ENCODE results near the gene KIF13A.
"Not testable (repeated sequence)": the region's sequence is repeated elsewhere in the genome, so short reads cannot be mapped to it uniquely, and the experiment has no call there.

KIF13A gene

DNA sequence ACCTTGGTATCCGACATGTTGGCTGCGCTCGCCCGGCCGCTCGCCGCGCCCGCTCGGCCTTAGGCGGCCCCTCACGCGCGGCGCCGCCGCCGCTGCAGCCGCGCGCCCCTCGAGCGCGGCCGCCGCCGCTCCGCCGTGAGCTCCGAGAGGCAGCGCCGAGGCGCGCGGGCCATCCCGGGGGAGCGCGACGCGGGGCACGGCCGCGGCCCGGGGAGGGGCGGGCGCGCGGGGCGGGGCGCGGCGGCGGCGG lies at the start of gene KIF13A:
TSS of gene KIF13A (minus strand) at position 189 of the 250 bp plus-strand sequence. CDS start at position 17, 172 bp downstream.
- DNase-seq, result no peak

DNA sequence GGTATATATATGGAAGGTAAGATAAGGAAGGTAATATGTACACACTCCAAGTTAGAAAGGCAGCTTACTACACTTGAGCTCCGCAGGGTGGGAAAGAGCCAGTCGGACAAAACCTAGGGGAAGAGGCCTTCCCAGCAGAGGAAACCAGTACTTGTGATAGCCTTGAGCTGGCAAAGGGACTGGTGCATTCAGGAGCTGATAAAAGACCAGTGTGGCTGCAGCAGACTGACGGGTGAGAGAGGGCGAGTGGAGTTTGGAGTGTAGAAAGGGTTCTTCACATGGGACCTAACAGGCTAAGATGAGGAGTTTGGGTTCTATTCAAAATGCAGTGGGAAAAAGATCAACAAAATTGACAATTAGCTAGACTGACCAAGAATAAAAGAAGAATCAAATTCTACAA lies 49.3 kb upstream of the KIF13A start:
- no peak for DNase-seq

GRCh38 chr6:18035330-18035854 lies 48.0 kb upstream of the KIF13A start:
- peak; percentile 13 for DNase-seq

- peak; percentile 81 for DNase-seq
Measured at GRCh38 chr6:18034798-18035202, 47.4 kb upstream of the KIF13A start.

DNA sequence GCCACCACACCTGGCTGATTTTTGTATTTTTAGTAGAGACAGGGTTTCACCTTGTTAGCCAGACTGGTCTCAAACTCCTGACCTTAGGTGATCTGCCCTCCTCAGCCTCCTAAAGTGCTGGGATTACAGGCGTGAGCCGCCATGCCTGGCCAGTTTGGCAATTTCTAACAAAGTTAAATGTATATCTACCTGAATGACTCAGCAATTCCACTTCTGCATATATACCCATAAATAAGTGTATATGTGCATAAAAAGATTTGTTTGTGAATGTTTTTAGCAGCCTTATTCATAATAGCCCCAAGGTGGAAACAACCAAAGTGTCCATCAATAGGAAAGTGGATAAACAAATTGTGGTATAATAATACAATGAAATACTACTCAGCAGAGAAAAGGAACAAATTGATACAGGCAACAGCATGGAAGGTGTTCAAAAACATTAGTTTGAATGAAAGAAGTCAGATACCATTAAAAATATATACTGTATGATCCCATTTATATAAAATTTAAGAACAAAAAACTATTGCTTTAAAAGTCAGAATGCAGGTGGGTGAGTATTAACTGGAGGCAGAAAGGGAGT lies 44.3 kb upstream of the KIF13A start:
- no peak for DNase-seq

GRCh38 chr6:18031189-18031588 lies 43.8 kb upstream of the KIF13A start:
- DNase-seq, result no peak

- no peak for DNase-seq
Measured at GRCh38 chr6:18028332-18028731, 40.9 kb upstream of the KIF13A start.

DNA sequence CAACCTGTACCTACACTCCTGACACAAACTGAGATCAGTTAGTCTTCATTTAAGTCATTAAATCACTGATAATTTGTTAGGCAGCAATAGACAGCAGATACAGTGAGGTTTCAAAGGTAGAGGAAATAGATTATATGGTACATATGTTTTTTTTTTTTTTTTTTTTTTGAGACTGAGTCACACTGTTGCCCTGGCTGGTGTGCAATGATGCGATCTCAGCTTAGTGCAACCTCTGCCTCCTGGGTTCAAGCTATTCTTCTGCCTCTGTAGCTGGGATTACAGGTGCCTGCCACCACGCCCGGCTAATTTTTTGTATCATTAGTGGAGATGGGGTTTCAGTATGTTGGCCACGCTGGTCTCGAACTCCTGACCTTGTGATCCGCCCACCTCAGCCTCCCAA lies 38.2 kb upstream of the KIF13A start:
- DNase-seq, result no peak

GRCh38 chr6:18024876-18025275 lies 37.4 kb upstream of the KIF13A start:
- no peak for DNase-seq

DNA sequence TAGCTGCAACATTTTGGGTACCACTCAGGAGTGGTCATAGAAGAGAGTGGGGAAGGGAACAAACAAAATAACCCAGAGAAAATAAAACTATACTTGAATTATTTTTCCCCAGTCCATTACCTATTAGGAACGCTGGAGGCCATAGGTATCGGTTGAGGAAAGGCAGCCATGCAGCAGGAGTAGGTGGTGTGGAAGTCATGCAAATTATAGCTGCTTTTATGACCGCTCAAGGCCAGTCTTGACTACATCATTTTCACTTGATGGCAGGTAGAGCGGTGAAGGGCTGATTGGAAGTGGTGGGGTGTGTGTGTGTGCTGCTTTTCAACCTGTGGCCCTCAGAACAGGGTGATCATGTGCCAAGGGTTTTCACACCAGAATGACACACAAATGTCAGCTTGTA lies 36.5 kb upstream of the KIF13A start:
- DNase-seq, result no peak

GRCh38 chr6:18022398-18023231 lies 35.2 kb upstream of the KIF13A start:
- no peak for DNase-seq

DNA sequence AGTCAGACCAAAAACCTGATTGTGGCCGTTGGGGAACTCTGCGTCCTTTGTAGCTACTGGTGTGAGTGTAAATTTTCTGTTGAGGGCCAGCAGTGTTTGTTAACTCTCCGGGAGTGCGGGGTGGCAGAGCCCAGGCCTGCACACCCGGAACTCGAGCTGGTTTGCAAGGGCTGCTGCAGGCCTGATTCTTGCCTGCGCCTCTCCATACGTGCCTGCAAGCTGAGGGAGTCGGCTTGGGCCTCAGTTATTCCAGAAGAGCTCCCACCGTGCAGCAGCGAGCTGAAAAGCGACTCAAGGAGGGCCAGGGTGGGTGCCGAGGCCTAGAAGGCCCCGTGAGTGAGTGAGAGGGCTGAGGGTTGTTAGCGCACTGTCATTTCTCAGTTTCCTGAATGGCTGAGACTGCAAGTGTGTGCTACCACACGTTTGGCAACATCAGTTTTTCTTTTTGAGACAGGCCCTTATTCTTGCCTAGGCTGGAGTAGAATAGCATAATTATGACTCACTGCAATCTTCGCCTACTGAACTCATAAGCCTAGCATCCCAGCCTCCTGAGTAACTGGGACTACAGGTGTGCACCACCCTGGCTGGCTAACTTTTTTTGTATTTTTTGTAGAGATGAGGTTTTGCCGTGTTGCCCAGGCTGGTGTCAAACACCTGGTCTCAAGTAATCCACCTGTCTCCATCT lies 33.9 kb upstream of the KIF13A start:
- no peak for DNase-seq

DNA sequence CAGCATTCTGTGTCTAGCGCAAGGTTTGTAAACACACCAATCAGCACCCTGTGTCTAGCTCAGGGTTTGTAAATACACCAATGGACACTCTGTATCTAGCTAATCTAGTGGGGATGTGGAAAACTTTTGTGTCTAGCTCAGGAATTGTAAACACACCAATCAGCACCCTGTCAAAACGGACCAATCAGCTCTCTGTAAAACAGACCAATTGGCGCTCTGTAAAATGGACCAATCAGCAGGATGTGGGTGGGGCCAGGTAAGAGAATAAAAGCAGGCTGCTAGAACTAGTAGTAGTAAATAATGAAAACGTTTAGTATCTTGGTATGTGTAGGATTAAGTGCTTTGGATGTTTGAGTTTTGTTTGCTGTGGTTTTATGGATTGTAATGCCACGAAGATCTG lies 33.1 kb upstream of the KIF13A start:
- not testable (repeated sequence) for DNase-seq

DNA sequence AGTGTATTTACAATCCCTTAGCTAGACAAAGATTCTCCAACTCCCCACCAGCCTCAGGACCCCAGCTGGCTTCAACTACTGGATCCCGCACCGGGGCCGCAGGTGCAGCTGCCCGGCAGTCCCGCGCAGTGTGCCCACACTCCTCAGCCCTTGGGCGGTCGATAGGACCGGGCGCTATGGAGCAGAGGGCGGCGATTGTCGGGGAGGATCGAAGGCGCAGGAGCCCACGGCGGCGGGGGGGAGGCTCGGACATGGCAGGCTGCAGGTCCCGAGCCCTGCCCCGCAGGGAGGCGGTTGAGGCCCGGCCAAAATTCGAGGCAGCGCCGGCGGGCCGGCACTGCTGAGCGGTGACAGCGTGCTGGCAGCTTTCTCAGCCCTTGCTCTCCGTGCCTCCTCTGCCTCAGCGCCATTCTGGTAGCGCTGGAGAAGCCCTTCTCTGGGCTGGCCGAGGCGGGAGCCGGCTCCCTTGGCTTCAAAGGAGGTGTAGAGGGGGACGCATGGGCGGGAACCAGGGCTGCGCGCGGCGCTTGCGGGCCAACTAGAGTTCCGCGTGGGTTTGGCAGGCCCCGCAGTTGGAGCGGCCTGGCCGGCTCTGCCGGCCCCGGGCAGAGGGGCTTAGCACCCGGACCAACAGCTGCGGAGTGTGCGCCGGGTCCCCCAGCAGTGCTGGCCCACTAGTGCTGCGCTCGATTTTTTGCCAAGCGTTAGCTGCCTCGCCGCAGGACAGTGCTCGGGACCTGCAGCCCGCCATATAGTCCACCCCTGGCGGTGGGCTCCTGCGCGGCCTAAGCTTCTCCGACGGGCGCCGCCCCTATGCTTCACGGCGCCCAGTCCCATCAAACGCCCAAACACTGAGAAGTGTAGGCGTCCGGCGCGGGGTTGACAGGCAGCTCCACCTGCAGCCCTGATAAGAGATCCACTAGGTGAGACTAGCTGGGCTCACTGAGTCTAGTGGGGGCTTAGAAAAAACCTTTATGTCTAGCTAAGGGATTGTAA lies 32.4 kb upstream of the KIF13A start:
- DNase-seq, result no peak

GRCh38 chr6:18019133-18019532 lies 31.7 kb upstream of the KIF13A start:
- not testable (repeated sequence) for DNase-seq

- DNase-seq, result no peak
Measured at GRCh38 chr6:18016698-18017097, 29.3 kb upstream of the KIF13A start.

- no peak for DNase-seq
Measured at GRCh38 chr6:18016133-18016532, 28.7 kb upstream of the KIF13A start.

- no peak for DNase-seq
Measured at GRCh38 chr6:18011287-18011686, 23.9 kb upstream of the KIF13A start.

- DNase-seq, result peak; percentile 8
Measured at GRCh38 chr6:18010540-18010939, 23.1 kb upstream of the KIF13A start.

DNA sequence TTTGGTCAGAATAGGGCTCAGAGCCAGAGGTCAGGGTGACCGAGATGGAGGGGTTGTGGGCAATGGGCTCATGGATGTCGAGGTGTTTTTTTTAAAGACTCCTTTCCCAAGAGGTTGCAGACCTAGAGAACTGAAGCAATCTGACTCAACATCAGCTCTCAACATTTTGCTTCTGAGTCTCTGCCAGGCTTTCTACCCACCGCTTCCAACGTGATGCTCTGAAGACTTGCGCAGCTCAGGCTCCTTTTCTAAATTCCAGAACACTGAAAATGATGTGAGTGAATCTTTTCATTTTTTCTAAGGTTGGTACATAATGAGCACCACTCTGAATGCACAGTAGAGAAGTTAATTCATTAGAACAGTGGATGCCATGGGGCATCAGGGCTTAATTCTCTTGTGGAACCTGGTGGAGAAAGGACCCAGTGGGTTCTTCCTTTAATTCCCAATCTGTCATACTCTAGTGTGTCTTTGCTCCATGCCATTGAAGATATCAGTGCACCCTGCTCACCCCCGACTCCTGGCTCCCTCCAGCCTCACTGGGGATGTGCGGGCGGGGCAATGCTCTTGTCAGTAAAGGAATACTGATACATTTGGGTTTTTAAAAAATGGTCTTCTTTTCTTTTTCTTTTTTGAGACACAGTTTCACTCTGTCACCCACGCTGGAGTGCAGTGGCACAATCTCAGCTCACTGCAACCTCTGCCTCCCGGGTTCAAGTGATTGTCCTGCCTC lies 17.0 kb upstream of the KIF13A start:
- no peak for DNase-seq

DNA sequence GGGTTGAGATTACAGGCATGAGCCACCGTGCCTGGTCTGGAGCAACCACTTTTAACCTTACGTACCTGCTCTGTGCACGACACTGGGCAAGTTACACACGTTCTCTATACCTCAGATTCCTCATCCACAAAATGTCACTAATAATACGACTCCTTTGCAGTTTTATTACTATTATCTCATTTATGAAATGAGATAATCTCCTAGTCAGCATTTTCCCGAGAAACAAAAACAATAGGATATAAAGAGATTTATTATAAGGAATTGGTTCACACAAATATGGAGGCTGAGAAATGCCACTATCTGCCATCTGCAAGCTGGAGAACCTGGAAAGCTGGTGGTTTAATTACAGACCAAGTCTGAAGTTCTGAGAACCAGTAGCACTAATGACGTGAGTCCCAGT lies 12.0 kb upstream of the KIF13A start:
- no peak for DNase-seq

DNA sequence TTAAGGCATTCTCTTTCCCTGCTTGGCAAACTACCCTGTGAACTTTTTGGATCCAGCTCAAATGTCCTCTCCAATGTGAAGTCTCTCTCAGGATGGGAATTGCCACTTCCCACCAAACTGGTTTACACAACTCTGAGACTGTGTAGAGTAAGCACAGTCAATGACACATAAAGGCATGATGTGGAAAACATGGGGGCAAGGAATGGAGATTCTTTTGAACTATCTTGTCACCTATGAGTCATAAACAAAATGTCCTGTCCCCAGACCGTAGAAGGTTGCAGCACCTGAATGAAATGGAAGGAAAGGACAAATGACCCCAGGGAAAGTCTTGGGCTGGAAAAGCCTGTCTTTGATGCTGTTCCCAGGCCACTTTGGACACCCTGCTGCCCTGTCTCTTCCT lies 11.0 kb upstream of the KIF13A start:
- DNase-seq, result no peak
